CD4-positive, alpha-beta T cell treated with Interferon gamma for 1 hour (primary cell): ENCODE results near the gene BCR.
"Not testable (repeated sequence)": the region's sequence is repeated elsewhere in the genome, so short reads cannot be mapped to it uniquely, and the experiment has no call there.

Experiments used
- DNase-seq: peaks from one replicate; pipeline ENCODE4 v3.0.0-alpha.2; 2020

Gene BCR

DNA sequence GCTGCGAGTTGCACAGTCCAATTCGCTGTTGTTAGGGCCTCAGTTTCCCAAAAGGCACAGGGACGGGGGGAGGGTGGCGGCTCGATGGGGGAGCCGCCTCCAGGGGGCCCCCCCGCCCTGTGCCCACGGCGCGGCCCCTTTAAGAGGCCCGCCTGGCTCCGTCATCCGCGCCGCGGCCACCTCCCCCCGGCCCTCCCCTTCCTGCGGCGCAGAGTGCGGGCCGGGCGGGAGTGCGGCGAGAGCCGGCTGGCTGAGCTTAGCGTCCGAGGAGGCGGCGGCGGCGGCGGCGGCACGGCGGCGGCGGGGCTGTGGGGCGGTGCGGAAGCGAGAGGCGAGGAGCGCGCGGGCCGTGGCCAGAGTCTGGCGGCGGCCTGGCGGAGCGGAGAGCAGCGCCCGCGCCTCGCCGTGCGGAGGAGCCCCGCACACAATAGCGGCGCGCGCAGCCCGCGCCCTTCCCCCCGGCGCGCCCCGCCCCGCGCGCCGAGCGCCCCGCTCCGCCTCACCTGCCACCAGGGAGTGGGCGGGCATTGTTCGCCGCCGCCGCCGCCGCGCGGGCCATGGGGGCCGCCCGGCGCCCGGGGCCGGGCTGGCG, at the start of gene BCR:
Gene BCR (plus strand): TSS at position 209 of the 592 bp plus-strand sequence. CDS start 452 bp downstream, outside the sequence.
- DNase-seq = peak; percentile 61

DNA sequence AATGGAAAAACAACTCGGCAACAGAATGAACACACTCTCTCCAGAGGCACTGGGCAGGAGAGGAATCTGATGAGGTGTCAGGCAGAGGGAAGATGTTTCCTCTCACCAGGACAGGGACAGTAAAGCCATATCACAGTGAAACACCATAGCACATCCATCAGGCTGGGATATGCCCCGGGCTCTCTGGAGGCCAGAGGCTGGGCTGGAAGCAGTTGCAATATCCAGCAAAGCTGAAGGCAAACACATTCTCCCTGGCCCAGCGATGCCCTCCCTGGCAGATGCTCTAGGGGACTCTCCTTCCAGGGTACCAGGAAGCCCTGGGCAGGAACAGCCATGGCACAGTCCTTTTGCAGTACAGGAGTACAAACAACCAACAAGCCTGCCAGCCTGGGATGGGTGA, 49.6 kb upstream of the BCR start:
- no peak for DNase-seq

DNA sequence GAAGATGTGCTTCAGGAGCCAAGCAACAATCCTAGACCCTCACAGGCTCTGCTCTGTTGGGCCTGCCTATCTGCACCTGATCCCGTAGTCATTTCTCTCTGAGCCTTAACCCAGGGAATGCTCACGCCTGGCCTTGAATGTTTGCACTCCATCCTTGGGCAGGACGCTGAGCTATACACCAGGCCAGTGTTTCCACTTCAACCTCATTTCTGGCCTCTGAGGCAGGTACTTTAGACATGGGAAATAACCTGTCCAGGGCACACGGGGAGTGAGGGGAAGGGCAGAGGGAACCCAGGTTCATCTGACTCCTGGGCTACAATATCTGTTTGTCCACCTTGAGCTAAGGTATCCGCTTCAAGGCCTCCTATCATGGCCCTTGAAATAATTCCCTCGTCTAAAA, 48.4 kb upstream of the BCR start:
- no peak for DNase-seq

DNA sequence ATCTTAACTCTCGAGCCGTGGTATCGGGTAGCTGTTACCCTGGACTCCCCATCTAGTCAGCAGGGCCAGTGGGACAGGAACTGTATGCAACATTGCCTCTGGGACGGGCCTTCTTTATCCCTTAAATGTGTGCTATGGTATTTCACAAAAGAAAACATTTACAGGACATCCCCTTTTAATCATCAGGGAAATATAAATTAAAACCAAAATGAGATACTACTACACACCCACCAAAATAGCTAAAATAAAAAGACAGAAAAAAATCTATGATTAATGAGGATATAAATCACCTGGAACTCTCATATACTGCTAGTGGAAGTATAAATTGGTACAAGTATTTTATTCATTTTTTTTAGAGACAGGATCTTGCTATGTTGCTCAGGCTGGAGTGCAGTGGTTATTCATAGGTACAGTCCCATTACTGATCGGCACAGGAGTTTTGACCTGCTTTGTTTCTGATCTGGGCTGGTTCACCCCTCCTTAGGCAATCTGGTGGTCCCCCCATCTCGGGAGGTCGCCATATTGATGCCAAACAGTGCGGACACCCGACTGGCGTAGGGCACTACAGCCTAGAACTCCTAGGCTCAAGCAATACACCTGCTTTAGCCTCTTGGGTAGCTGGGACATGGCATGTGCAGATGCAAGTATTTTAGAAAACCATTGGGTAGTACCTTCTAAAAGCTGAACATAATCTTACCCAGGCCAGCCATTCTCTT, 47.8 kb upstream of the BCR start:
- no peak for DNase-seq

DNA sequence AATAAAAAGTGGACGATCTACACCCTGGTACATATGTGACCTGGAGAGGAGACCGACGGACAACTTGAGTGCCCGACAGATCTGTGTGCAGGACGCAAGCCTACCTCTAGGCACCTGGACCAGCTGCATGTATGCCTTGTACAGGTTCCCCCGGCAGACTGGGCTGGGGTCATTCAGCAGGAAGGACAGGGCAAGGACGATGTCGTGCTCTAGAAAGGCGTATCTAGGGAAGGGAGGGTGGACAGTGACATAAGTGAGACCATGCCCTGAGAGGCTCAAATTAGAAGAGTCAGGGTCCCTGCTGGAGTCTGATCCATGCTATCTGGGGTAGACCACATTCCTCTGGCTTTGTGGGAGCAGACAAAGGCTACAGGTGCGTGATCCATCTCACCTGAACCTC, 46.4 kb upstream of the BCR start:
- no peak for DNase-seq

DNA sequence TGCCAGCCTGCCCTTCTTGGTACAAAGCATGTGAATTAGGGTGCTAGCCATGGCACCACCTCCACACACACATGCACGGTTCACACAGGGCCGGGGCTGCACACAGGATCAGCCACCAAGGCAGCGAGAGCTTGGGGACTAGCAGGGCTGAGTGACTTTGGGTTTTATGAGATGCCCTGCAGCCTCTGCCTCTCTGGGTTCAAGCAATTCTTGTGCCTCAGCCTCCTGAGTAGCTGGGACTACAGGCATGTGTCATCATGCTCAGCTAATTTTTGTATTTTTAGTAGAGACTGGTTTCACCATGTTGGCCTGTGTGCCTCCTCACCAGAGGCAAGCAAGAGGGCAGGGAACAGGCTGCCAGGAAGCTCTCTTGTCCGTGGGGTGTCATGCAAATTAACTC, 43.3 kb upstream of the BCR start:
- DNase-seq = not testable (repeated sequence)

DNA sequence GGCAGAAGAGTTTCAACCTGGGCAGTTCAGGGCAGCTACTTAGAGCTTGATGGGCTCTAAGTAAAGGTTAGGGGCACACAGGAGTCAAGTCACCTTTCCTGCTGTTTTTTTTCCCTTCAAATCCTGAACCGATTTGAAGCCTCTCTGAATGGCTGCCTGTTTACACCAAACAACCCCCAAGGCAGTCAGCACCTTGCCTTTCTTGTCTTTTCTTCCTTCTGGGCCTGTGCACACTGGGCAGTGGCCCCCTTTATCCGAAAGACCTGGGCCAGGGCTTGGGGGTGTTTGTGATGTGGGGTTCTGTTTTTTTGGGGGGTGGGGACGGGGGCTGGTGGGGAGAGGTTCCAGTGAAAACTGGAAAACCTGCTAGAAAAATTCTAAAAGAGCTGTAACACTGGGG, 42.8 kb upstream of the BCR start:
- no peak for DNase-seq

DNA sequence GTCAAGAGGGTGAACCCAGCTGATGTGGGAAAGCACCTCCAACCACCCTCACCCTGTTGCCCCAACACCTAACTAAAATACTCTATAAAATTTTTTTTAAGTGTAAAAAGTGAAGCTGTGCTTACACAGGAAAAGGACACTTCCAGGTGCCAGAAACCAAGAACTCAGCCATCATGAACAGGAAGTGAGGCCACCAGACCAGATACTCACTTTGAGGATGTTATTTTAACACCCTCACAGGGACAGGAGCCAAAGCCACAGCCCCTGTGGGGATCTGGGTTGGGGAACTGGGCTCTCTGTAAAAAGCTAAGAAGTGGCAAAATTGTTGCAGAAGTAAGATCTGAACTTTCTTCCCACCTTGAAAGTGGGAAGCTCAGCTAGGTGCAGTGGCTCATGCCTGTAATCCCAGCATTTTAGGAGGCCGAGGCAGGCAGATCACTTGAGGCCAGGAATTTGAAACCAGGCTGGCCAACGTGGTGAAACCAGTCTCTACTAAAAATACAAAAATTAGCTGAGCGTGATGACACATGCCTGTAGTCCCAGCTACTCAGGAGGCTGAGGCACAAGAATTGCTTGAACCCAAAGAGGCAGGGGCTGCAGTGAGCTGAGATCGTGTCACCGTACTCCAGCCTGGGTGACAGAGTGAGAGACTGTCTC, 42.3 kb upstream of the BCR start:
- peak; percentile 73 for DNase-seq

DNA sequence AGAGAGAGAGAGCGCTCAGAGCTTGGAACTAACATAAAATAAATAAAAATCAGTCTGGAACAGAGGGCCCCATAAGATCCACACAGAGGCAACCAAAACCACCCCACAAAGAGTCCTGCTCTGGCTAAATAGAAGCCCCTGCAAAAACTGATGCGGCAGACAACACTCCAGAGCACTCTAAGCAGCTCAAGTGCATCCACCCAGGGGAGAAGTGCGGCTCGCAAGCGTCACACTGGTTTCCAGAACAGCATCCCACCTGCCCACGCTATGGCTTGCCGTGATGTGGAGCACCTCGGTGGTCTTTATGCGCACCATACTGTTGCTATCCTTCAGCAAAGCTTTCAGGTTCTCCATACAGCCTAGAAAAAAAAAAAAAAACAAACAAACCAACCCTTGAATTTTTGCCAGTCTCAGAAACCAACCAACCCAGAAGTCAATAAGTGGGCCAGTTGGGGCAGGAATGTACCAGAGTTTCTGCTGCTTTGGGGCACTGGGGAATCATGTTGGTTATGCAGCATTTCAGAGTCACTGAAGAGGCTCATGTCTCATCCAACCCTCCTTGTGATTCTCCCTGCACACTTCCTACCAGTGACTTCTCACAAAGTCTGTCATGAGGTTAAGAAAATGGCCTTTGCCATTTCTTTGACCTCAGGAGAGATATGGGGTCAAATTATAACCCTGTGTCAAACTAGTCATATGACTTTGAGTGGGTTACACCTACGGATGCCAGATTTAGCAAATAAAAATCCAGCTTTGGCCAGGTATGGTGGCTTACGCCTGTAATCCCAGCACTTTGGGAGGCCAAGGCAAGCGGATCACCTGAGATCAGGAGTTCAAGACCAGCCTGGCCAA, 41.5 kb upstream of the BCR start:
- no peak for DNase-seq

DNA sequence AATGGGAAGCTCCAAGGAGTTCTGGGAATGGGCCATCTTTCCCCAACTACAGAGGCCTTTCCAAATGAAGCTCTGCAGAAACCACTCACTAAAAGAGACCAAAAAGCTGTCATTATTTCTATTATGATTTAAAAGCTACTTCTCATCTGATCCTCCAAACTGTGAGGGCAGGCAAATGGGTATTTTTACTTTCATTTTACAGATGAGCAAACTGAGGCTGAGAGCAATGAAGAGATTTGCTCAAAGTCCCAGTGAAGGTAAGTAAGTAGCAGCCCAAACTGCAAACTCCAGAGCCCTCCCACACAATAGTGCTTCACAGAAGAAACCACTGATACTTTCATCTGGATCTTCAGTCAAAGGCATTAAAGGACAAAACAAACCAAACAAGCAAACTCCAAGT, 39.9 kb upstream of the BCR start:
- DNase-seq = no peak

DNA sequence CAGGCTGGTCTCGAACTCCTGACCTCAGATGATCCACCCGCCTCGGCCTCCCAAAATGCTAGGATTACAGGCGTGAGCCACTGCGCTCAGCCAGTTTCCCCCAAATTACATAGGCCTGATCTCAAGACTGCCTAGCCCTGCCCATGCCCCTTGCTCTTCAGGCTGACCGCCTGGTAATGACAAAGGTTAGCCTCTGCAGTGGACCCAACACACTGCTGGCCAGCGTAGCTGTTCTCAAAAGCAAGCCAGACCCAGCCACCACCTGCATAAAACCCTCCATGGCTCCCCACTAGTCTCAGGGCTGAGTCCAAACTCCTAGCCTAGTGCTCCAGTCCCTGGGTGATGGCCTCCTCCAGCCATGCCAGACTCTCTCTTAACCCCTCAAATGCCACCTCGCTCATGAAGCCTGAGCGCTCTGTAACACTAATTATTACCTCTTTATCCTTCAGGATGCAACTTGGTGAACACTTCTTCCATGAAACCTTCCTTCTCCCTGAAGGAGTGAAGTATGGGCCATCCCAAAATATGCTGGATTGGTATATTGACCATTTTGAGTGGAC, 37.7 kb upstream of the BCR start:
- no peak for DNase-seq

DNA sequence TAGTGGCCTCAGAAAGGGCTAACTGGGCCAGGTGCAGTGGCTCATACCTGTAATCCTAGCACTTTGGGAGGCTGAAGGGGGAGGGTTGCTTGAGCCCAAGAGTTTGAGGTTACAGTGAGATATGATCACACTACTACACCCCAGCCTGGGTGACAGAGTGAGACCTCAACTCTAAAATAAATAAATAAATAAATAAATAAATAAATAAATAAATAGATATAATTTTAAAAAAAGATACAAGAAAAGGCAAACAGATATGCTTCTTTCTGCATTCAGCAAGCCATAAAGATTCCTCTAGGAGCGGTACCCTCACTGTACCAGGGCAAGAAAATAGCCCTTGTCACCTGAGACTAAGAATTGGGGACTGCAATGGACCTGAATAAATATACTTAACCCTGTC, 37.2 kb upstream of the BCR start:
- no peak for DNase-seq

DNA sequence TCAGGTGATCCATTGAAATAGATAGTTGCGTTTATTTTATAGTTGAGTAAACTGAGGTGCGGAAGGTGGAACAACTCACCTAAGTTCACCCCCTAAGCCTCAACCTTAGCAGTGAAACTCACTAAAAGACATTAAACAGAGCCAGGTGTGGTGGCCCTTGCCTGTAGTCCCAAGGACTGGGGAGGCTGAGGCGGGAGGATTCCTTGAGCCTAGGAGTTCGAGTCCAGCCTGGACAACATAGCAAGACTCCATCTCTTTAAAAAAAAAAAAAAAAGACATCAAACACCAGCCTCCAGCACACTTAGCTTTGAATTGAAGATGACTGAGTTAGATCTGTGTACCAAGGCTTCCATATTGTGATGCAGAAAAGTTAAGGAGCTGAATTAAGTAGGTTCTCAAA, 35.9 kb upstream of the BCR start:
- DNase-seq = no peak

DNA sequence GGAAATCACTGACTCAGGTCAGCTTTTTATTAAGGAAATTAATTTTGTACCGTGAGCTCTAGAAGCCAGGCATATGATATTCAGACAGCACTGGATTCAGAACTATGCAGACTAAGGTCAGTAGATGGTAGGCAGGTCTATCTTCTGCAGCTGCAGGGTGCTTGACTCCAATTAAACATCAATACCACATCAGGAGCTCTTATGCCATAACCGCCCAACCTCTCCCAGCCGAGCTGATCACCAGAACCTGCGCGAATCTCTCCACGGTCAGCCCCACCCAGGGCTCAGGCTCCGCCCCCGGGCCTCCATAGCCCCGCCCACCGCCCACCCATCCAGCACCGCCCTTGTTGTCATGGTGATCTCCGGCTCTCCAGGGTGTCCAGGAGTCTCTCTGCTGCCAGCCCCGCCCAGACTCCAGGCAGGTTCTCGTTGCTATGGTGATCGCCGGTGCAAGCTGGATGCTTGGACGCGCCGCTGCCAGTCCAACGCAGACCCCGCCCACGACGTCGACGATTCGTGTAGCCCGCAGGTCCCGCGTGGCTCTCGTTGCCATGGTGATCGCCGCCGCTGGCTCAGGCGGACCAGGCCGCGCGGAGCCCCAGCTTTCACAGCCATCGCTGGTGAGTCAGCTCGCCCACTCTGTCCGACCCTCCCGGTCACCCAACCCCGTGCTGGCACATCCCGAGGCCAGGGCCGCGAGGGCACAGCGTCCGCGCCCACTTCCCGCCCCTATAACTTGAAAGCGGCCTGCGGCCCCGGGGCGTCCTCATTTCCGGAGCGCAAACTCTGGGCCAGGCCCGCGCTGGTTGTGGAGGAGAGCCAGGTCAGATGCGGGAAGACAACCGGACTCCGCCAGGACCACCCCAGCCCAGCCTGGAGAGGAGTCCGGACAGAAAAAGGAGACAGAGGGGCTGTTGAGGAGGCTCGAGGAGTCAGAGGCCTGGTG, 35.1 kb upstream of the BCR start, which contains the start of gene RAB36:
Gene RAB36 (plus strand): TSS at position 546 of the 946 bp plus-strand sequence. CDS start 1,140 bp downstream, outside the sequence.
- DNase-seq = peak; percentile 98

DNA sequence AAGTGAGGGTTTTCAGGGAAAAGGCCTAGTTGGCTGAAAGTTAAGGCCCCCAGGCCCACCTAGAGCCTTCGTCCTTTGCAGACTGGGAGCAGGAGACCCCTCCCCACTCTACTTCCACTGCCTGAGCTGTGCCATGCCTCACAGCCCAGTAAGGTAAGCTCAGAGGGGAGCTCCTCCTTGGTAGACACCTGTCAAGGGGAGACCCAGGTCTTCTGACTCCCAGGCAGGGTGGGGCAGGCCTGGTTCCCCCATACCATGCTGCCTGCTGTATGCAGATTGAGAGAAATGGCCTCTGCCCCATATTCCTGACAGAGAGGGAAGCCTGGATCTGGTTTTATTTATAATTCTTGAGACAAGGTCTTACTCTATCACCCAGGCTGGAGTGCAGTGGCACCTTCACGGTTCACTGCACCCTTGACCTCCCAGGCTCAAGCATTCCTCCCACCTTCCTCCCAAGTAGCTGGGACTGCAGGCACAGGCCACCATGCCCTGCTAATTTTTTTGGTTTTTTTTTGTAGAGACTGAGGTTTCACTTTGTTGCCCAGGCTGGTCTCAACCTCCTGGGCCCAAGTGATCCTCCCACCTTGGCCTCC, 34.3 kb upstream of the BCR start:
- DNase-seq = no peak

DNA sequence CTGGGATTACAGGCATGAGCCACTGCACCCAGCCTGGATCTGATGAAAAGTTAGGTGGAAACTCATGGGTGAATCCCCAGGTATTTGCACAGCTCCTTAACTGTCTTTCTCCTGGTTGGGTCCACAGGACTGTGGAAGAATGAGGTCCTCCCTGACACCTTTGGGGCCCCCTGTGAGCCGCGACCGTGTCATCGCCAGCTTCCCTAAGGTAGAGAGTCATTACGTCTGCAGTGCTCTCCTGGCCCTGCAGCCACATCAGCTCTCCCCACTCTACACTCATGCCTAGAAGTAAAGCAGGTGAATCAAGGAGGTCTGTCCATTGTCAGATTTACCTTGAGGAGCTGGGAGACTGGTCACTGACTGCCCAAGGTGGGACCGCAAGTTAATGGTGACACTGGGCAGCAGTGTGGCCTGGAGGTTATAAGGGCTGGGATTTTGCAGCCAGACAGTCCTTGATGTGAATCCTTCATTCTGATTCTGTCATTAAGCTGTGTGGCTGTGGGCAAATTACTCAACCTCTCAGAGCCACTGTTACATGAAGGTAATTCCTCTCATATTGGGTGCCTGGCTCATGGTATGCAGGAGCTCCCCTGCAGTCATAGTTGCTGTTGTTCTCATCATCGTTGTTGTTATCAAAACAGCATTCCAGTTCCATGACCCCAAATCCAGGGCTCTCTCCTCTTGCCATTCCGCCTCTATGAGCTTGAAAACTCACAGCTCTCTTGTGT, 33.7 kb upstream of the BCR start:
- DNase-seq = no peak

DNA sequence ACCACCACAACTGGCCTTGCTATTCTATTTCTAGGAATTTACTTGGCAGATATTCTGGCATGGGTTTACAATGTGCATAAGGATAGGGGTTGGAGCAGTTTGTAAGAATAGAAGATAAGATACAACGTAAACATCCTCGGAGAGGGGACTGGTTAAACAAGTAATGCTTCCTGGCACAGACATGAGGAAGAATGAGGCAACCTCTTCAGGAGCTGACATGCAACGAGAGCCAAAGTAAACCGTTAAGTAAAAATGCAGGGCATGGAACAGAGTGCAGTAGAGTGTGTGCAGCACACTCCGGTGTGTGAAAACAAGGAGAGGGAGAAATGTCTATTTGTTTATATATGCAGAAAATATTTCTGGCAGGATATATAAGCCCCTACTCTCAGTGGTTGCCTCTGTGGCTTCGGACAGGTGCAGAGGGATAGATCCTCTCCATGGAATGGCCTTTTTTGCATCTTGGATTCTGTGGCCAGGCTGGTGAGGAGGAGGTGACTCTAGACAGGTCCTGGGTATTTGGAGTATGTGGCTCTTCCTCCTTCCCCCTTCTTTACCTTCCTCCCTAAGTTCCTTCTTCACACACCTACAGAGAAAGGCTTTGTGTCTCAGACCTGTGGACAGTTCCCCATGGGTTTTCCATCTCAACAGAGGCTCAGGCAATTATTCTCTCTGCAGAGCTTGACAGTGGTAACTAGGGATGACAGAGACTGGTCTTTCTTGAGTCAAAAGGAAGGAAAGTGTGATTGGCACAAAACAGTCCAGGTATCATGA, 32.5 kb upstream of the BCR start:
- DNase-seq = no peak

DNA sequence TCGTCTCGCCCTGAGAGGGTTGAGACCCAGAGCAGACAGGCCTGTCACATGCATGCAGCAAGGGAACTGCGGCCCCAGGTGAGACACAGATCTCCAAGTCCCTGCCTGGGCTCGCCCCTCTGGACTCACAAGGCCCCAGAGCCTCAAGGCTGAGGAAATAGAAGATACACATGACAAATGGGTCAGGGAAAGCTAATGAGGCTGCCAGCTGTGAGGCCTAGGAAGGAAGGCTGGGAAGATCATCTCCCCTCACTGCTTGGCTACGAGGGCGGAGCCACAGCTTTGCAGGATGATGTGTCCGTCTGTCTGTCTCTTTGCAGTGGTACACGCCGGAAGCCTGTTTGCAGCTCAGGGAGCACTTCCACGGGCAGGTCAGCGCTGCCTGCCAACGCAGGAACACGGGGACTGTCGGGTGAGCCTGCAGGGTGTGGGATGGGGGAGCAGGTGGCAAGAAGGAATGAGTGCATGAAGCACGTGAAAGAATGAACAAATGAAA, 30.5 kb upstream of the BCR start:
- no peak for DNase-seq

DNA sequence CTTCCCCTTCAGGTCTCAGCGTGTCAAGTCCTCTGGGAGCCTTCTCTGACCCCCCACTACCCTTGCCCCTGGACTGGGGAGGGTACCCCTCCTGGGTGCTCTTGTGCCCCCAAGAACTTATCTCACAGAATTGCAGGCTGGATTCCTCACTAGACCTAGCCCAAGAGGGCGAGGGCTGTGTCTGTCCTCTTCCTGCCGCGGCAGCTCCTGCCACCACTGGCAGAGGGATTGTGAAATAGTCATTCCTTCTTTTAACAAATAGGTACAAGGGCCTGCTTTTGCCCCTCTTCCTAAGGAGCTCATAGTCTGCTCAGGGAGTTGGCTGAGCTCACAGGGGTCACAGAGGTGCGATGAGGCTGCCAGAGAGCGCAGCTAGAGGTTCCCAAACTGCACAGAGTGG, 29.5 kb upstream of the BCR start:
- DNase-seq = no peak

DNA sequence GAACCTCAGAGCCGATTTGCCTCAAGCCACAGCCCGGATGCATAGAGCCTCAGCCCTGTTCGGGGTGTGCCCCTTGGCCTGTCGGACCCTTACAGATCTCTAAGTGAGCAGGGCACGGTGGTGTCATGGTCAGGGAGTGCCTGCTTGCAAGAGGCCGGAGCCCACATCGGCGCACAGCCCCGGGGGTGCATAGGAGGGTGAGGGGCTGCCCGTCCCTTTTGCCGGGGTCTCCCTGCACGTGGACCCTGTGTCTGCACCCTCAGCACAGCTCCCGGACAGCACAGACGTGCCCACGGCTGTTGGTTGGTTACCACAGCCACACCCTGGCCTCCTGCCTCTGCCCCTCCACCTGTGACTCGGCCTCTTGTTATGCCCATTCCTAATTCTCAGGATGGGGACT, 28.5 kb upstream of the BCR start:
- no peak for DNase-seq
